Fibroblast of lung (primary cell): Measurements from ENCODE around the gene AIFM1. TPM values are rescaled to one million over a fixed set of nuclear protein-coding genes. Genes with fewer than 3 reads are reported as not detected.

Experiments used
- DNase-seq, 2 donors: peaks; one replicate each; pipeline versions ENCODE4 v3.0.0 to v3.0.0-alpha.2; 2010; ENCODE audit warnings: low read depth in 2 of 2
- H2AFZ ChIP-seq: 2 replicates; pipeline ENCODE4 v1.5.1; 2012; ENCODE audit warnings: low read length, control low read depth, inconsistent platforms
- H3K27ac ChIP-seq: 2 replicates; pipeline ENCODE4 v1.5.1; 2011; ENCODE audit warnings: low read length, control low read depth; ENCODE audit not compliant: insufficient read depth
- H3K27me3 ChIP-seq: 2 replicates; pipeline ENCODE4 v1.5.1; 2011; ENCODE audit warnings: mild to moderate bottlenecking, low read length; ENCODE audit not compliant: control insufficient read depth, insufficient read depth
- H3K36me3 ChIP-seq: 2 replicates; pipeline ENCODE4 v1.5.1; 2011; ENCODE audit warnings: low read length; ENCODE audit not compliant: control insufficient read depth, insufficient read depth
- H3K4me1 ChIP-seq: 2 replicates; pipeline ENCODE4 v1.5.1; 2011; ENCODE audit warnings: low read length; ENCODE audit not compliant: control insufficient read depth, insufficient read depth; ENCODE audit errors: extremely low read depth
- H3K4me2 ChIP-seq: 2 replicates; pipeline ENCODE4 v1.5.1; 2011; ENCODE audit warnings: low read length, control low read depth; ENCODE audit not compliant: insufficient read depth; ENCODE audit errors: extremely low read depth
- H3K4me3 ChIP-seq, 4 experiments: fragments of 200-600 bp in 1 of 4; sonication (generic) in 1 of 4; replicated peaks in 1 of 4; 2 replicates each; pipeline ENCODE4 v1.5.1; 2011 to 2016; ENCODE audit warnings: low read length in 4 of 4, low read depth in 3 of 4, mild to moderate bottlenecking in 3 of 4, control low read depth in 2 of 4, inconsistent platforms in 1 of 4, mixed read lengths in 1 of 4; ENCODE audit not compliant: insufficient read depth in 1 of 4; ENCODE audit errors: control extremely low read depth in 1 of 4
- H3K79me2 ChIP-seq: 2 replicates; pipeline ENCODE4 v1.5.1; 2012; ENCODE audit warnings: mild to moderate bottlenecking, low read length, inconsistent platforms; ENCODE audit not compliant: control insufficient read depth, insufficient read depth
- H3K9ac ChIP-seq: 2 replicates; pipeline ENCODE4 v1.5.1; 2011; ENCODE audit warnings: mild to moderate bottlenecking, low read length, control low read depth; ENCODE audit not compliant: insufficient read depth
- H3K9me3 ChIP-seq: 2 replicates; pipeline ENCODE4 v1.5.1; 2012; ENCODE audit warnings: low read depth, low read length; ENCODE audit not compliant: control insufficient read depth, insufficient read depth
- H4K20me1 ChIP-seq: 2 replicates; pipeline ENCODE4 v1.5.1; 2011; ENCODE audit warnings: low read length; ENCODE audit not compliant: control insufficient read depth, insufficient read depth; ENCODE audit errors: extremely low read depth
- CTCF ChIP-seq, 2 donors: IDR thresholded peaks in 1 of 2; conservative IDR thresholded peaks in 1 of 2; 1 replicate in 1 of 2; 2 replicates in 1 of 2; pipeline ENCODE4 v1.5.1; 2011 to 2012; ENCODE audit warnings: low read length in 2 of 2, control low read depth in 1 of 2, inconsistent platforms in 1 of 2, low read depth in 1 of 2, mild to moderate bottlenecking in 1 of 2
- EZH2 ChIP-seq: IDR thresholded peaks from 2 replicates; pipeline ENCODE4 v1.5.1; 2012; ENCODE audit warnings: low read length, control low read depth, mild to moderate bottlenecking; ENCODE audit errors: missing control alignments
- polyA plus RNA-seq, 2 donors: library from polyadenylated mRNA; depleted of rRNA in 1 of 2; stranded (reverse) in 1 of 2; unstranded in 1 of 2; fragments of >200 nt; gene quantifications; 2 replicates each; pipeline ENCODE4 v1.2.1, GENCODE V29; 2011 to 2012; ENCODE audit warnings: missing spikeins in 1 of 2
- total RNA-seq: library from RNA; depleted of rRNA; stranded (reverse); fragments of >200 nt; gene quantifications from 2 replicates; pipeline ENCODE4 v1.2.1, GENCODE V29; 2014

Gene AIFM1
- total and polyA plus RNA-seq, 2 donors (not counting 1 experiment from before 2014, with no cell fraction given), result 23.1 to 36.1 TPM

- peak; percentile 75 to 82 for DNase-seq
- peak overlapping the region; percentile 46 for H3K9ac ChIP-seq
Measured at GRCh38 chrX:130120746-130121504, 44.7 kb downstream of the AIFM1 start.

GRCh38 chrX:130120321-130120731 is 45.3 kb downstream of the AIFM1 start:
- TF ChIP-seq CTCF (conservative IDR thresholded peaks at IDR 0.05 in 1 of 2, IDR thresholded peaks at IDR 0.05 in 1 of 2; ENCODE audit: low read depth in 1 of 2, low read length in 2 of 2) (no peak), EZH2 (no peak)
- no peaks in the 10 kb centered on the region for H3K36me3 ChIP-seq
- H3K4me2 ChIP-seq, result peak overlapping the region; percentile 59
- H3K9ac ChIP-seq, result peak overlapping the region; percentile 16
- no peaks in the 10 kb centered on the region for H3K9me3 ChIP-seq
- no peaks in the 10 kb centered on the region for H3K79me2 ChIP-seq
- H4K20me1 ChIP-seq, result no peaks in the 10 kb centered on the region
- H2AFZ ChIP-seq, result no peak overlapping the region
- no peaks in the 10 kb centered on the region for H3K27me3 ChIP-seq
- peak overlapping the region; percentile 69 for H3K27ac ChIP-seq
- no peak for DNase-seq
- peak overlapping the region in 1 of 4 experiments; percentile 44 for H3K4me3 ChIP-seq
- peaks cover 9% of the 10 kb centered on the region for H3K4me1 ChIP-seq

More at GRCh38 chrX:130120746-130121504, 44.7 kb downstream of the AIFM1 start:
- Histone ChIP-seq H3K4me1 (peaks cover 9% of the 10 kb centered on the region), H2AFZ (no peak overlapping the region), H4K20me1 (no peaks in the 10 kb centered on the region), H3K79me2 (no peaks in the 10 kb centered on the region), H3K4me3 (peak overlapping the region in 2 of 4 experiments; percentile 21 to 44), H3K27ac (peak overlapping the region; percentile 69), H3K27me3 (no peaks in the 10 kb centered on the region), H3K36me3 (no peaks in the 10 kb centered on the region), H3K9me3 (no peaks in the 10 kb centered on the region), H3K4me2 (peak overlapping the region; percentile 59)
- TF ChIP-seq CTCF (conservative IDR thresholded peaks at IDR 0.05 in 1 of 2, IDR thresholded peaks at IDR 0.05 in 1 of 2; ENCODE audit: low read depth in 1 of 2, low read length in 2 of 2) (peak; percentile 23 to 49), EZH2 (no peak)

- no peaks in the 10 kb centered on the region for H3K36me3 ChIP-seq
- H3K79me2 ChIP-seq, result no peaks in the 10 kb centered on the region
- H3K27me3 ChIP-seq, result no peaks in the 10 kb centered on the region
- H3K27ac ChIP-seq, result peak overlapping the region; percentile 50
- no peak overlapping the region for H2AFZ ChIP-seq
- peak overlapping the region; percentile 92 for H3K4me2 ChIP-seq
- H4K20me1 ChIP-seq, result no peaks in the 10 kb centered on the region
- peaks cover 9% of the 10 kb centered on the region for H3K4me1 ChIP-seq
- peak overlapping the region in 2 of 4 experiments; percentile 15 to 37 for H3K4me3 ChIP-seq
- DNase-seq, result no peak
- no peak for TF ChIP-seq EZH2
- TF ChIP-seq CTCF (conservative IDR thresholded peaks at IDR 0.05 in 1 of 2, IDR thresholded peaks at IDR 0.05 in 1 of 2; ENCODE audit: low read depth in 1 of 2, low read length in 2 of 2), result no peak
- H3K9ac ChIP-seq, result no peak overlapping the region
- H3K9me3 ChIP-seq, result no peaks in the 10 kb centered on the region
Measured at GRCh38 chrX:130119312-130119898, 46.2 kb downstream of the AIFM1 start.
